ENCODE data around the gene CEP63. TPM values are rescaled to one million over a fixed set of nuclear protein-coding genes. Genes with fewer than 3 reads are reported as not detected.

Gene CEP63
- total RNA-seq, 1 donor from 2014 or later, result 24.8 TPM

DNA sequence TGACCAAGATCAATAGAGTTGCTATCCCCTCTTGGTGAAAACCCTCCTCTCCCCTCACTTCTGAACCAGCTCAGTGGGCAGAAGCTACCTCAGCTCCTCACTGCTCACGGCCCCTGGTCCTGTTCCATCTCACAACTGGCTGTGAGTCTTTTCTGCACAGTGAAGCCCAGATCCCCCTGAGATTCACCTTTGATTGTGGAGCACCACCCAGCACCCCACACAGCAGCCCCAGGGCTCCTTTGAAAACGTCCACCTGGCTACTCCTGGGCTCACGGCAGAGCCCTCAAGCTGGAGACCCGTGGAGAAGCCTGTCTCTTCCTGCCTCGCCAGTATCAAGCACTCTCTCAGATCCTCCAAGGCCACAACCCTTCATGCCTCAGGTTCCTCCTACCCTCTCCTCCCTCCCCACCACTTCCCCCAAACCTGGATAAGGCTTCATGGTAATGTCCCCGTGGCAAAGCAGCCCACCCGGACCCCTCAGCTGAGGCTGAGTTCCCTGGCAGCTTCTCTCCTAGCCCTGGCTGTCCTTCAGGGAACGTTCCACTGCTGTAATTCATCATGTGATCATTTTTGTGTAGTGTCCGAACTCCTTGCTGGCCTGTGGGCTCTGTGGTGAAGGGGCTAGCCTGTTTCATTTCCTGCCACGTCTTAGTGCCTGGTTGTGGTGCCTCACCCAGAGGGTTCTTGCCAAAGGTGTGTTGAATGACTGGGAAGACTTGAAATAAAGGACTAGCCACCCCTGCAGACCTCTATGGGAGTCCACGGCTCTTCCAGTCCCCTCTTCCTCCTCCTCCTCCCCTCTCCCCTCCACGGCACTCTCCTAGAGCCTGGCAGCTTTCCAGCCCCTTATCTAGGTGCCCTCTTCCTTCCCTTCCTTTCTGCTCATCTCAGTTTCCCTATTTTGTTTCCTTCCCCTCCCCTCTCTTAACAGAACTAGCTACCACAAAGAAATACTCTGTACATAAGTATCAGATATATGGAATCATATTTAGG is 120.5 kb downstream of the CEP63 start:
- no peak for TF ChIP-seq CTCF (IDR thresholded peaks at IDR 0.05)
- no peak for DNase-seq (ENCODE audit: low spot score)
- H3K9me3 Mint-ChIP-seq (ENCODE audit: low read depth), result no peaks in the 10 kb centered on the region
- no peak overlapping the region for H3K4me3 Mint-ChIP-seq (ENCODE audit: unreplicated experiment)
- H3K27ac Mint-ChIP-seq (ENCODE audit: unreplicated experiment), result no peak overlapping the region
- H3K4me1 Mint-ChIP-seq (ENCODE audit: low read depth), result no peaks in the 10 kb centered on the region
- no peaks in the 10 kb centered on the region for H3K36me3 Mint-ChIP-seq (ENCODE audit: low read depth)
- peaks cover 22% of the 10 kb centered on the region for H3K27me3 Mint-ChIP-seq (ENCODE audit: low read depth)

DNA sequence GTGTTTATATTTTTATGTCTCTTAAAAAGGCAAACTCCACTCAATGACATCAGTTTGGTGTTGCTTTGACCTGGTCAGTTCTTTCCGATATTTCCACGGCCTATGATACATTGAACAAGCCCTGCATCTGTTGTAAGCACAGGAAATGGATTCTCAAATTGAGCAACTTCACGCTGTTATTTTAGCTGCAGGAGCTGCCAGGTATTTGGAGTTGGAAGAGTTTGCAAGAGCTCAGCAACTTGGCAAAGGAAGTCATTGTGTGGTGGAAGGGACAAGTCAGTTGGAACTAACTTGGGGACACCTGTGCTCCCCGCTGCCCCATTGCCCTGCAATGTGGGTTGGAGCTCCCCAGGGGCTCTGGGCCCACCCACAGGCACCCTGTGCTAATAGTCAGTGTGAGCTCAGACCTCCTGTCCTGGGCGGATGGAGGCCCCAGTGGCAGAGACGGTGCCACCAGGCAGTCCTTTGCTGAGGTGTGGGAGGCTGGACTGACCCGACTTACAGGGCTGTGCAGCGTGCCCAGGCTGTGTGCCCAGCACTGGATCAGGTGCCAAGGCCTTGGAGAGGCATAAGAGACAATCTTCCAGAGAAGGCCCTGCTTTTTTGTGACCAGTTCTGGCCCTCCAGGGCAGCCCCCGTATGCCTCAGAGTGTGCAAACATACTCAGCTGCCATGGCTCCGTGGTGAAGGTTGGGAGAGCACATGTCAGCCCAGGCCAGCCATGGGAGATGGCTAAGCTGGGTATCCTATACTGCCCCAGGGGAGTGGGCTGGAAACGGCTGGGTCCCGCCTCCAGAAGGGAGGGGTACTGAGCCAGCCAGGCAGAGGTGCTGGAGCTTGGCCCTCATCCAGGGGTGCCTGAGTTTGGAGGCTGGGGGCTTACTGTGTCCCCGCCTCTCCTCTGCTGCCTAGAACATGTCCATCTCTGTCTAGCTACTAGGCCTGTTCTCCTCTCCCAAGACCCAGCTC is 121.5 kb downstream of the CEP63 start:
- DNase-seq (ENCODE audit: low spot score), result peak; percentile 75
- TF ChIP-seq CTCF (IDR thresholded peaks at IDR 0.05), result no peak
- Mint-ChIP-seq H3K4me3 (ENCODE audit: unreplicated experiment) (no peak overlapping the region), H3K9me3 (ENCODE audit: low read depth) (no peaks in the 10 kb centered on the region), H3K4me1 (ENCODE audit: low read depth) (no peaks in the 10 kb centered on the region), H3K36me3 (ENCODE audit: low read depth) (no peaks in the 10 kb centered on the region), H3K27me3 (ENCODE audit: low read depth) (peaks cover 22% of the 10 kb centered on the region), H3K27ac (ENCODE audit: unreplicated experiment) (no peak overlapping the region)

DNA sequence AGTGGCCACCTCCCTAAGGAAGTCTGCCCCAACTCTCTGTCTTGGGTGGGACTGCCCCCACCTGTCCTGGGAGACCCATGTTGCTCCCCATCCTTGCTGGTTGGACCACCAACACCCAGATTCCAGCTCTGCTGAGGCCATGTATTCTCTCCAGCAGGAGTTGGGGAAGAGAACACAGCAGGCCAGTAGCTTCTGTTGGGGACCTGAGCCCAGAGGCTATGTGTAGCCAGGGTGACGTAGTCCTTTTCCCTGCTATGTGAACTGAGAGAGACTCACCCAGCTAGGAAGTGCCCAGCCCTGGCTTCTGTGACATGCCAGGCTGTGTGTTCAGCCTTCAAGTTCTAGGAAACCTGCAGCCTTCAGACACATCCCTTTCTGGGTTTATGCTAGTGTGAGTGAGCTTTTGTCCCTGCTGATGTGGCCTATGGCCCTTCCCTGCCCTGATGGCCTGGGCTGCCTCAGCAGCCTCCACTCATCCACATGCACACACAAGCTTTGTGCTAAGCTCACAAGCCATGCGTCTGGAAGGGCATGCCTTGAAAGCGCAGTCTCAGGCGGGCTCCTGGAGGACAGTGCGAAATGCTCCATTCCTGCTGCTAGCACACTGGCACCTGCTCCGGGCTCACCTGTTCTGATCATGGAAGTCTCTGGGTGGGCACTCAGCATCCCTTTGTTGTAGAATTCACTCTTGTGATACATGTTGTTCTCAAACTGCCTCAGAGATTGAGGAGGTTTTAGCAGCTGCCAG is 122.3 kb downstream of the CEP63 start:
- Mint-ChIP-seq H3K4me1 (ENCODE audit: low read depth) (no peaks in the 10 kb centered on the region), H3K27me3 (ENCODE audit: low read depth) (peaks cover 22% of the 10 kb centered on the region)

GRCh38 chr3:134608771-134609435 is 123.0 kb downstream of the CEP63 start:
- H3K27ac Mint-ChIP-seq (ENCODE audit: unreplicated experiment), result no peak overlapping the region
- H3K27me3 Mint-ChIP-seq (ENCODE audit: low read depth), result peaks cover 22% of the 10 kb centered on the region
- H3K4me1 Mint-ChIP-seq (ENCODE audit: low read depth), result no peaks in the 10 kb centered on the region
- DNase-seq (ENCODE audit: low spot score), result no peak
- TF ChIP-seq CTCF (IDR thresholded peaks at IDR 0.05), result no peak
- no peaks in the 10 kb centered on the region for H3K9me3 Mint-ChIP-seq (ENCODE audit: low read depth)
- no peaks in the 10 kb centered on the region for H3K36me3 Mint-ChIP-seq (ENCODE audit: low read depth)
- H3K4me3 Mint-ChIP-seq (ENCODE audit: unreplicated experiment), result no peak overlapping the region

More for the DNA sequence above, 122.3 kb downstream of the CEP63 start:
- Mint-ChIP-seq H3K9me3 (ENCODE audit: low read depth) (no peaks in the 10 kb centered on the region), H3K4me3 (ENCODE audit: unreplicated experiment) (no peak overlapping the region), H3K36me3 (ENCODE audit: low read depth) (no peaks in the 10 kb centered on the region), H3K27ac (ENCODE audit: unreplicated experiment) (no peak overlapping the region)
- TF ChIP-seq CTCF (IDR thresholded peaks at IDR 0.05), result no peak
- DNase-seq (ENCODE audit: low spot score), result peak; percentile 61

Data from chondrocyte (in vitro differentiated cells).